Gastroesophageal sphincter (tissue), 4 donors: ENCODE results near the gene DAZAP2. TPM values are rescaled to one million over a fixed set of nuclear protein-coding genes. Genes with fewer than 3 reads are reported as not detected.
A peak's percentile ranks its signal among the peaks of the same experiment; 100 is the strongest.

Source experiments
- ATAC-seq: fragments of 150-250 bp; one replicate; pipeline ENCODE4 v1.9.1; 2016; ENCODE audit warnings: mild to moderate bottlenecking, moderate library complexity
- H3K27ac ChIP-seq, 4 donors: fragments of 200-600 bp; sonication (generic) in 3 of 4; 1 replicate in 3 of 4; 2 replicates in 1 of 4; pipeline ENCODE4 v1.5.1; 2016 to 2019
- H3K27me3 ChIP-seq: fragments of 200-600 bp; sonication (generic); one replicate; pipeline ENCODE4 v1.5.1; 2019
- H3K36me3 ChIP-seq, 2 donors: fragments of 200-600 bp; sonication (generic); one replicate each; pipeline ENCODE4 v1.5.1; 2019; ENCODE audit warnings: control low read depth in 1 of 2
- H3K4me1 ChIP-seq, 3 donors: fragments of 200-600 bp; sonication (generic); 1 replicate in 2 of 3; 2 replicates in 1 of 3; pipeline ENCODE4 v1.5.1; 2016 to 2019; ENCODE audit warnings: control low read depth in 2 of 3
- H3K4me3 ChIP-seq, 2 donors: fragments of 200-600 bp; sonication (generic); one replicate each; pipeline ENCODE4 v1.5.1; 2019; ENCODE audit warnings: mild to moderate bottlenecking in 1 of 2, moderate library complexity in 1 of 2
- H3K9me3 ChIP-seq, 3 donors: fragments of 200-600 bp; sonication (generic); one replicate each; pipeline ENCODE4 v1.5.1; 2017 to 2019; ENCODE audit warnings: control low read depth in 2 of 3
- CTCF ChIP-seq, 4 experiments: fragments of 200-600 bp in 2 of 4; fragments of 450-650 bp in 2 of 4; sonication (generic) in 1 of 4; IDR thresholded peaks; one replicate each; pipeline ENCODE4 v1.5.1; 2017 to 2019; ENCODE audit warnings: antibody characterized with exemption in 4 of 4, mild to moderate bottlenecking in 2 of 4, moderate library complexity in 2 of 4
- EP300 ChIP-seq: sonication (generic); formaldehyde crosslinking; IDR thresholded peaks from one replicate; pipeline ENCODE4 v1.6.1; 2017; ENCODE audit warnings: antibody characterized with exemption, mild to moderate bottlenecking
- POLR2A ChIP-seq, 2 donors: fragments of 450-650 bp; IDR thresholded peaks; one replicate each; pipeline ENCODE4 v1.6.1; 2017; ENCODE audit warnings: antibody characterized with exemption in 2 of 2, mild to moderate bottlenecking in 2 of 2, moderate library complexity in 1 of 2
- POLR2AphosphoS5 ChIP-seq: sonication (generic); formaldehyde crosslinking; IDR thresholded peaks from one replicate; pipeline ENCODE4 v1.6.1; 2017; ENCODE audit warnings: antibody characterized with exemption
- WGBS, 2 donors: methylation state at CpG; one replicate each; pipeline ENCODE4 v1.1.5; 2018; ENCODE audit warnings: low coverage in 1 of 2; 5-methylcytosine and 5-hydroxymethylcytosine counted together
- total RNA-seq, 4 donors: library from RNA; depleted of rRNA; stranded (reverse); fragments of >200 nt; gene quantifications; one replicate each; pipeline ENCODE4 v1.1.0, GENCODE V29; 2016

DAZAP2 gene
- total RNA-seq, 4 donors from 2014 or later, result 261 to 337 (median 311) TPM

GRCh38 chr12:51192284-51192671 is 46.3 kb upstream of the DAZAP2 start:
- H3K27ac ChIP-seq, result no peak overlapping the region
- H3K27me3 ChIP-seq, result no peaks in the 10 kb centered on the region
- H3K4me3 ChIP-seq, result no peak overlapping the region
- H3K4me1 ChIP-seq, result peaks cover 0 to 2% (median 0%) of the 10 kb centered on the region in 3 donors
- no peaks in the 10 kb centered on the region for H3K9me3 ChIP-seq
- no peak for ATAC-seq
- TF ChIP-seq POLR2A (IDR thresholded peaks at IDR 0.05) (no peak), CTCF (IDR thresholded peaks at IDR 0.05) (no peak), POLR2AphosphoS5 (no peak), EP300 (no peak)
- WGBS, 2 donors, result 87% methylated on average over 4 of the region's 5 CpGs; no CpG with 5 or more reads in 1 of the 2 donors
- peaks cover 0 to 85% of the 10 kb centered on the region in 2 donors for H3K36me3 ChIP-seq

GRCh38 chr12:51195841-51196240 is 42.8 kb upstream of the DAZAP2 start:
- Histone ChIP-seq H3K9me3 (no peaks in the 10 kb centered on the region), H3K27me3 (no peaks in the 10 kb centered on the region), H3K36me3 (peaks cover 0 to 94% of the 10 kb centered on the region in 2 donors), H3K27ac (no peak overlapping the region), H3K4me1 (no peaks in the 10 kb centered on the region), H3K4me3 (no peak overlapping the region)
- ATAC-seq, result peak; percentile 11
- TF ChIP-seq POLR2A (IDR thresholded peaks at IDR 0.05), result no peak
- TF ChIP-seq CTCF (IDR thresholded peaks at IDR 0.05), result no peak
- TF ChIP-seq POLR2AphosphoS5, result no peak
- no peak for TF ChIP-seq EP300
- WGBS, 2 donors, result no CpG with 5 or more reads among the region's 7 CpGs

GRCh38 chr12:51196547-51196946 is 42.1 kb upstream of the DAZAP2 start:
- Histone ChIP-seq H3K36me3 (peaks cover 0 to 91% of the 10 kb centered on the region in 2 donors), H3K27ac (no peak overlapping the region), H3K9me3 (no peaks in the 10 kb centered on the region), H3K4me1 (no peaks in the 10 kb centered on the region), H3K4me3 (no peak overlapping the region), H3K27me3 (no peaks in the 10 kb centered on the region)
- no peak for ATAC-seq
- no peak for TF ChIP-seq POLR2AphosphoS5
- no peak for TF ChIP-seq EP300
- no peak for TF ChIP-seq CTCF (IDR thresholded peaks at IDR 0.05)
- no peak for TF ChIP-seq POLR2A (IDR thresholded peaks at IDR 0.05)
- WGBS, 2 donors, result 80% methylated on average over 2 of the region's 9 CpGs; no CpG with 5 or more reads in 1 of the 2 donors

- Histone ChIP-seq H3K27me3 (no peaks in the 10 kb centered on the region), H3K9me3 (no peaks in the 10 kb centered on the region), H3K4me1 (no peaks in the 10 kb centered on the region), H3K27ac (no peak overlapping the region), H3K4me3 (no peak overlapping the region), H3K36me3 (peaks cover 0 to 84% of the 10 kb centered on the region in 2 donors)
- WGBS, 2 donors, result no CpG with 5 or more reads among the region's 38 CpGs
- TF ChIP-seq POLR2A (IDR thresholded peaks at IDR 0.05), result no peak
- TF ChIP-seq POLR2AphosphoS5, result no peak
- TF ChIP-seq EP300, result no peak
- no peak for TF ChIP-seq CTCF (IDR thresholded peaks at IDR 0.05)
- no peak for ATAC-seq
Observed at GRCh38 chr12:51197736-51198567, 40.7 kb upstream of the DAZAP2 start.
